Measurements from ENCODE around the gene HCN3. TPM values are rescaled to one million over a fixed set of nuclear protein-coding genes. Genes with fewer than 3 reads are reported as not detected.

HCN3 gene
- 2.9 to 5.8 TPM (median 4.5 TPM) in 5 replicates for total RNA-seq (2022; extraction: Qiagen RNA extraction; ENCODE audit: low read depth)

DNA sequence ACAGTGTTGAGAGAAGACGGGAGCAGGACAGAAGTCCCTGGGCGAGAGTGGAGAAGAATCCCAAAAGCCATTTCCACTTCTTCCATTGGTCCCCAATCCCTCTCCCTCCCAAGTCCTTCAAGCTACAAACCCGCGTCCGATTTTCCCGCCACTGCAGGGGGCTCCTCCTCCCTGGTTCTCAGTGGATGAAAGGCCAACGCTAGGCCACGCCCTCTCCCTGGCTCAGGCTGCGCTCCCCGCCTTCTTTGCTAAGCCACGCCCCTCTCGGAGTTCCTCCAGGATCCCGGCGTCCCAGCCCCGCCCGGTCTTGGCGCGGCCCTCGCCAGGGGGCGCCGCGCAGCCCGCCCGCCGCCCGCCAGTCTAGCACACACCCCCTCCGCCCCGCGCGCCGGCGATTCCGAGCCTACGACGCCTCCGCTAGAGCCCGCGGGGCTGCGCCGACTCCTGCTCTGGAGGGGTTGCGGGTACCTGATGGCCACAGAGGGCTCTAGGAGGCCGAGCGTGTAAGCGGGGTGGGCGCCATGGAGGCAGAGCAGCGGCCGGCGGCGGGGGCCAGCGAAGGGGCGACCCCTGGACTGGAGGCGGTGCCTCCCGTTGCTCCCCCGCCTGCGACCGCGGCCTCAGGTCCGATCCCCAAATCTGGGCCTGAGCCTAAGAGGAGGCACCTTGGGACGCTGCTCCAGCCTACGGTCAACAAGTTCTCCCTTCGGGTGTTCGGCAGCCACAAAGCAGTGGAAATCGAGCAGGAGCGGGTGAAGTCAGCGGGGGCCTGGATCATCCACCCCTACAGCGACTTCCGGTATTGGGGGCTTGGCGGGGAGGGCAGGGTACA is at the start of gene HCN3:
Gene HCN3 (plus strand): TSS at position 394 of the 832 bp plus-strand sequence. CDS start 128 bp downstream, at position 522.

DNA sequence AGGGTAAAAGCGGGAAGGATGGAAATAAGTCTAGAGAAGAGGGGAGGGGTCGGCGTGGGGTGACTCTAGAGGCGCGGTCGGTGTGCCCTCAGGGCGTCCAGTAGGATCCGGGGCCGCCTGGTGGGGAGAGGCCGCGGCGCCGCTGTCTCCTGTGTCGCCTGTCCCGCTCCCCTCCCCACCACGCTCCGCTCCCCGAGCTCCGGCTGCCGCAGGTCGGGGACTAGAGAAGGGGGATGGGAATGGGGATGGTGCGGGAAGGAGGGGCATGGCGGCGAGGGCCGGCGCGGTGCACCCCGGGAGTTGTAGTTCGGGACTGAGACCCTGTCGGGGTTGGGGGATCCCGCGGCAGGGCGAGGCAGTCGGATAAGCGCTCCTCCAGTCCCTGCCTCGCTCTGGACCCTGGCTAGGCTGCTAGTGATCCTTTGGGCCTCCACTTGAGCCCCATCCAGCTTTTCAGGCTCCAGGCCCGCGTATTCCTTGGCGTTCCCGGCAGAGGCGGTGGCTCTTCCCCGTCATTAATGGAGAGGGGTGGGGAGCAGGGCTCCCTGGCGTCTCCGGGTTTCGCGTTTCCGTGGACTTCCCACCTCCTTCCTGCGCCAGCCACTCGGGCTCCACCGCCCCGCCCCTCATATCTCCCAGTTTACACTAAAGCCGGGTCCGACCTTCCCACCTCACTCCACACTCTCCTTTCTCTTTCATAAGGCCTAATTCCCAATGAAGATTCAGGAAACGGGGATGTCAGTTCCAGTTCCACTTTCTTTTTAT is 21.8 kb upstream of the HCN3 start, which contains the start of gene ENTREP3:
Gene ENTREP3 (minus strand): TSS at position 241 of the 765 bp plus-strand sequence. CDS start 606 bp downstream, outside the sequence.

DNA sequence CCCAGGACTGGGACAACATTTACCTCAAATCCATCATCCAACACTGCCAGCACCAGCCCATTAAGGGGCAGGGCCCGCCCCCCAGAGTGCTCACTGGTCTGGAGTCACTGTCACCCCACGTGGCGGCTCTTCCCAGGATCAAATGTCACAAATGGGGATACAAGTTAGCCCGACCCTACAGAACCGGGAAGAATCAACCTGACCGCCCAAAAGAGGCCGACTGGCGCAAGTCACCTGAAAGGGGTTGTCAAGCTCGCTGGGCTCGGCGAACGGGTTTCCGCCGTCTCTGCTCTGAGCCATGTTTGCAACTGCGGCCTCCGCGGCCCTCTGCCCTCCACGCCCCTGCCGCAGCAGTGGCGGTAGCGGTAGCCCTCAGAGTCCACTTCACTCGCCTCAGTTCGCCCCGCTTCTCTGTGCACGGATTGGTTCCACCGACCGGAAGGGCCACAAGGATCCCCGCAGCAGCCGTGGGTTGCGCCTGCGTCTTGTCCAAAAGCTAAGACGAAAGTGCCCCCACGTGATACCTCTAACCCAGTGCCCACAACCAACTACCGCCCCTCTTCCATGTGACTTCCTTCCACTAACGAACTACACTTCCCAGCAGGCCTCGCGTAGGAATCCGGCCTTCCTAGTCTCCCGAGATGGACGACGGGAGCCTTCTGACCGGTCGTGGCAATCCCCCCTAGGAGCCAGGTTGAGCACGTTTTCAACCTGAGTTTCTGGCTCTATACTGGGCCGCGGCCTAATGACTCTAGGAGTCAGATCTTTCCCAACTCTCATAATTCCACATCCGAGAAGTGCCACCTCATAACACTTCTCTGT is 15.2 kb upstream of the HCN3 start, which contains the start of gene SCAMP3:
Gene SCAMP3 (minus strand): TSS at position 509 of the 822 bp plus-strand sequence. CDS start 209 bp downstream, at position 300.

DNA sequence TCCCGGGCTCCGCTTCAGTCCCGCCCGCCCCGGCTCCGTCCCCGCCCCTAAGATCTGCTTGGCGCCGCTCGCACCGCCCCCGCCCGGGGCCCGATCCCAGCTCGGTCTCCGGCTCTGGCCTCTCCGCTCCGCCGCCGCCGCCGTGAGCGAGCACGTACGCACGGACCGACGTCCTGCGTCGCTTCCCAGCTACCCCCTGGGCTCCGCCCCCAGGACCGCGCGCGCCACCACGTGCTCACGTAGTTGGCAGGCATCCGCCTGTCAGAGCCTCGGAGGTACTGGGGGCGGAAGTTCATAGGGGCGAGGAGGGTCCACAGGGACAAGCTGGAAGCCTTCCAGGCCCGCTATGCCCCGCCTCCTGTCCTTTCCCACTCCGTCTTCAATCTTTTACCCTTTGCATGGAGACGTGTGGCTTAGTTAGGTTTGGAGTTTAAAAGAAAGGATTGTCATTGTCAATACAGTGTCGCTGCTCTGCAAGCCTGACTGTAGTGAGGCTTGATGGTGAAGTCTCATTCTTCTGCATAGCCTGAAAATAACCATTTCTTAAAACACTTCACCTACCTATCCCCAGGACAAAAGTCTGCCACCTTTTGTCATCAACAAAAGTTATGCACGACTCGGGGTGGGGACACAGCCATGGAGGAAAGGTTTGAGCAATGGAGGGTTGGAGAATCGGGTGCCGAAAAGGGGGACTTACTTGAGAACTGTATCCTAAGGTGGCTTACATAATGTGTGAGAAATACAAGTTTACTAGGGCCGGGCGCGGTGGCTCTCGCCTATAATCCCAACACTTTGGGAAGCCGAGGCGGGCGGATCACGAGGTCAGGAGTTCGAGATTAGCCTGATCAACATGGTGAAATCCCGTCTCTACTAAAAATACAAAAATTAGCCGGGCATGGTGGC is 3.7 kb upstream of the HCN3 start, which contains the start of gene CLK2:
Gene CLK2 (minus strand): TSS at position 162 of the 903 bp plus-strand sequence. CDS start 2,527 bp downstream, outside the sequence.

DNA sequence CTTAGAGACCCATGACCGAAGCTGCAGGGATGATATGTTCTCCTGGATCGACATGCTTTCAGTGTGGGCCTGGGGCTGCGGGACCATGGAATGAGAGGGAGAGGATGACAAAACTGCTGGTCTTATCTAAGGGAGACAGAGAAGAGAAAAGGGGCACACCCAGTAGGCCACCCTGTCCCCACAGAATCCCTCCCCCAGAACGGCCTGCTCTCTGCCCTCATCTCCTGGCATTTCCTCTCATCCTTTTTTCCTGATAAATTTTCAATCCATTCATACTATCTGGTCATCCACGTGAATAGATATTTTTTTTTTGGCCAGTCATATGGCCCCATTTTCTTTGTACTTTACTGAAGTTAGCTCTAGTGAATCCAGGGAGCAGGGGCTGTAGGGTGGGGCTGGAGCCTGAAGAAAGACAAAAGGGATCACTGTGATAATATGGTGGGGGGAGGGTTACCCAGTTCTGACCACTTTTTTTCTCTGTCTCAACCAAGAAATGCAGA is 24.1 kb downstream of the HCN3 start, which contains the start of gene PKLR:
Gene PKLR (minus strand): TSS at position 97 of the 500 bp plus-strand sequence. CDS start 43 bp downstream, at position 54.

DNA sequence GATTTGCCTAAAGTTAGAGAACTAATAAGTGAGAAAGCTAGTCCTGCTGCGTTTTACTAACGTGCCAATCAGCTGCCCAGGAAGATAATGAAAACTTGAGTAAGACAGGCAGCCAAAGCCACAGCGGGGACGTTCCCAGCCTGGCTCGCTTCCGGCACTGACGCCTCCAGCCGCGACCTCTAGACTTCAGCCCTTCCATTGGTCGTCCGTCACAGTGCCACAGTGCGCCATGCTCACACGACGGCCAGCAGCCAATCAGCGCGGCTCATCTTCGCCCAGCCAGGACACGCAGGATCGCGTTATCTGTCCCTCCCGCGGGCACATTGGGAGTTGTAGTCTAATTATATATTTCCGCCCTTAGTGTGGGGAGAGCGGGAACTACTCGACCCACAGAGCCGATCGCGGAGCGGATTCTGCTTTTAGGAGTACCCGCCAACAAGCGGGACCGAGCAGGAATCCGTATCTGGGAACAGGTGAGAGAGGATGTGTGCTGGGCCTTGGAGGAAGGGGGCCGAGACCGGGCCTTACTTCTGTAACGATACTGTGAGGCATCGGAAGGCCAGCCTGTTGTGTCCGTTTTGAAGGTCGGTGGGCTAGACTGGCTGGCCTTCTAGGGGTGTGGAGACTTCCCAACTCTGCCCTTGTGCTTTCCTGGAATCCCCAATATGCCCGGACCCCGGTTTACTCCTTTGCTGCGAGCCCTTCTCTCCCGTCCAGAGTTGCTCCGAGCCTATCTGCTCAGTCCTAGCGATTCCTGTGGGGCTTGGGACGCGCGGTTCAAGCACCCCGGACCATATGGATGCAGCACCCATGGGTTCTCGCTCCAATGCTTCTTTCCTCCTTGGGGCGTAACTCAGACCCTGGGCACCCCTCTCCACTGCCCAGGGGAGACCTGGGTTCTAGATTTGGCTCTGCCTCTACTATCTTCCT is 31.5 kb downstream of the HCN3 start, which contains the start of gene FDPS:
Gene FDPS (plus strand): TSS at position 374 of the 930 bp plus-strand sequence. CDS start 924 bp downstream, outside the sequence.

DNA sequence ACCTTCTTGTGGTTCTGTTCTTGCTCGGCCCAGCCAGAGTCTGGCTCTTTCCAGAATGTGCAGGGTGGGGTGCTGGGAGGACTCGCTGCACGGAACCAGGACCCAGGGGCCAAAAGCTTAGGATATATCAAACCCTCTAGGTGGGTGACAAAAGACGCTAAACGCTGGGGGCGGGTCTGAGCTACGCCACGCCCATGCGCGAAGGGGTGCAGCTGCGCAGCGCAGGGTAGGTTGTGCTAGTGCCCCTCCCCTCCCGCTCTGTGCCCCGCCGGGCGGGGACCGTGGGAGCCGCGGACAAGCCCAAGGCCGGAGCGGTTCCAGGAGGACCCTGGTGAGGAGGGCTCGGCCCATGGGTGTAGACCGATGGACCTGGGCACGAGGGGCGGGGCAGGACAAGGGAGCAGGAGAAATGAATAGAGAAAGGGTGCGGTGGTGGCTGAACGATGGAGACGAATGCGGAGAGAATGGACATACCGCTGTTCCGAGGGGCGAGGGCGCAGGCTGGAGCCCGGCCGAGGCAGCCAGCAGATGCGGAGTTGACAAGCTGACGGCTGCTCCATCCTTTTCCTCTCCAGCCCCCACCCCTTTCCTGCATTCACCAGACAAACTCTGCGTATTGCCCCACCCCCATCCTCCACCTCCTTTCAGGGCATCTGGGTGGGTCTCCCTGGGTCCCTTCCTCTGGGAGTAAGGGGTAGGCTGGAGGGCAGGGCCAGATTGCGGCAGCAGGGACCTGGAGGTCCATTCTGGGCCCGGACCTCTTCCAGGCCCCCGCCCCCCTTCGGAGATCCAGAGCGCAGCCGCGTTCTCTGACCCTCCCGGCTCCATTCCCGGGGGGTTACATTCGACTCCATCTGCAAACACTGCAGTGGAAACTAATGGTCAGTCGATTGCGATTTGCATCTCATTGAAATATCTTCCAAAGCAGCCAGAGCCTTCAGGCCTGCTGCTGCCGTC is 43.7 kb downstream of the HCN3 start, which contains the start of gene RUSC1:
Gene RUSC1 (plus strand): TSS at position 234 of the 957 bp plus-strand sequence. CDS start 880 bp downstream, outside the sequence.

Other genes with a start within 250 kb of the HCN3 start
- gene DCST2, start 243.7 kb upstream of the HCN3 start, total RNA-seq (2022; extraction: Qiagen RNA extraction; ENCODE audit: low read depth) = 0.32 to 0.79 TPM (median 0.43 TPM) in 4 of 5 replicates, not detected in the other
- gene DCST1, start 243.6 kb upstream of the HCN3 start, total RNA-seq (2022; extraction: Qiagen RNA extraction; ENCODE audit: low read depth) = 0.02 TPM in 1 of 5 replicates, not detected in the others
- gene ADAM15, start 226.1 kb upstream of the HCN3 start, total RNA-seq (2022; extraction: Qiagen RNA extraction; ENCODE audit: low read depth) = 53.3 to 78.1 TPM (median 69.5 TPM) in 5 replicates
- gene EFNA4, start 213.7 kb upstream of the HCN3 start, total RNA-seq (2022; extraction: Qiagen RNA extraction; ENCODE audit: low read depth) = 7.0 to 10.0 TPM (median 8.4 TPM) in 5 replicates
- gene EFNA3, start 198.6 kb upstream of the HCN3 start, total RNA-seq (2022; extraction: Qiagen RNA extraction; ENCODE audit: low read depth) = 2.3 to 5.0 TPM (median 4.7 TPM) in 5 replicates
- 35.9 to 42.4 TPM (median 36.7 TPM) in 5 replicates for gene EFNA1, start 149.6 kb upstream of the HCN3 start, total RNA-seq (2022; extraction: Qiagen RNA extraction; ENCODE audit: low read depth)
- 32.2 to 36.2 TPM (median 34.4 TPM) in 5 replicates for gene SLC50A1, start 141.6 kb upstream of the HCN3 start, total RNA-seq (2022; extraction: Qiagen RNA extraction; ENCODE audit: low read depth)
- 63.4 to 108 TPM (median 93.8 TPM) in 5 replicates for gene DPM3, start 136.9 kb upstream of the HCN3 start, total RNA-seq (2022; extraction: Qiagen RNA extraction; ENCODE audit: low read depth)
- 200 to 262 TPM (median 243 TPM) in 5 replicates for gene KRTCAP2, start 104.2 kb upstream of the HCN3 start, total RNA-seq (2022; extraction: Qiagen RNA extraction; ENCODE audit: low read depth)
- gene TRIM46, start 103.6 kb upstream of the HCN3 start, total RNA-seq (2022; extraction: Qiagen RNA extraction; ENCODE audit: low read depth) = 1.2 to 1.6 TPM (median 1.5 TPM) in 5 replicates
- gene THBS3, start 69.6 kb upstream of the HCN3 start, total RNA-seq (2022; extraction: Qiagen RNA extraction; ENCODE audit: low read depth) = 7.8 to 10.1 TPM (median 9.5 TPM) in 5 replicates
- gene MTX1, start 68.8 kb upstream of the HCN3 start, total RNA-seq (2022; extraction: Qiagen RNA extraction; ENCODE audit: low read depth) = 66.1 to 77.7 TPM (median 70.8 TPM) in 5 replicates
- 25.8 to 40.1 TPM (median 36.2 TPM) in 5 replicates for gene ENTREP3, start 22.0 kb upstream of the HCN3 start, total RNA-seq (2022; extraction: Qiagen RNA extraction; ENCODE audit: low read depth)
- 91.8 to 138 TPM (median 132 TPM) in 5 replicates for gene SCAMP3, start 15.1 kb upstream of the HCN3 start, total RNA-seq (2022; extraction: Qiagen RNA extraction; ENCODE audit: low read depth)
- gene CLK2, start 4.0 kb upstream of the HCN3 start, total RNA-seq (2022; extraction: Qiagen RNA extraction; ENCODE audit: low read depth) = 21.7 to 30.7 TPM (median 27.5 TPM) in 5 replicates
- not detected in 5 replicates for gene PKLR, start 24.0 kb downstream of the HCN3 start, total RNA-seq (2022; extraction: Qiagen RNA extraction; ENCODE audit: low read depth)
- 159 to 171 TPM (median 162 TPM) in 5 replicates for gene FDPS, start 31.4 kb downstream of the HCN3 start, total RNA-seq (2022; extraction: Qiagen RNA extraction; ENCODE audit: low read depth)
- gene RUSC1, start 43.4 kb downstream of the HCN3 start, total RNA-seq (2022; extraction: Qiagen RNA extraction; ENCODE audit: low read depth) = 42.4 to 55.7 TPM (median 48.0 TPM) in 5 replicates

Measured in A549 treated with CpdA at 1 μM for 4 hours (cell line).